Mesenchymal stem cell (in vitro differentiated cells and primary cell): ENCODE measurements around the gene FANK1.
"Not testable (repeated sequence)": the region's sequence is repeated elsewhere in the genome, so short reads cannot be mapped to it uniquely, and the experiment has no call there.

Experiments
- DNase-seq: peaks from one replicate; pipeline ENCODE4 v3.0.0-alpha.2; 2013
- H2AFZ ChIP-seq: one replicate; pipeline ENCODE4 v1.6.1; 2013; ENCODE audit warnings: low read depth, mild to moderate bottlenecking, control low read depth, inconsistent platforms, low read length, moderate library complexity
- H2AK5ac ChIP-seq: 2 replicates; pipeline ENCODE4 v1.6.1; 2013; ENCODE audit warnings: low read length, moderate library complexity, mild to moderate bottlenecking, inconsistent platforms; ENCODE audit not compliant: severe bottlenecking
- H2BK120ac ChIP-seq: one replicate; pipeline ENCODE4 v1.6.1; 2013; ENCODE audit warnings: low read depth, mild to moderate bottlenecking, inconsistent platforms, low read length, moderate library complexity
- H2BK12ac ChIP-seq, 2 experiments: one replicate each; pipeline ENCODE4 v1.6.1; 2013; ENCODE audit warnings: inconsistent platforms in 2 of 2, low read length in 2 of 2, mild to moderate bottlenecking in 2 of 2, moderate library complexity in 2 of 2, control low read depth in 1 of 2
- H2BK15ac ChIP-seq: one replicate; pipeline ENCODE4 v1.6.1; 2013; ENCODE audit warnings: mild to moderate bottlenecking, low read depth, inconsistent platforms; ENCODE audit not compliant: poor library complexity, severe bottlenecking
- H2BK5ac ChIP-seq: 2 replicates; pipeline ENCODE4 v1.6.1; 2013; ENCODE audit warnings: low read depth, mild to moderate bottlenecking, low read length, control low read depth, inconsistent platforms; ENCODE audit not compliant: poor library complexity, severe bottlenecking
- H3K14ac ChIP-seq, 2 experiments: one replicate each; pipeline ENCODE4 v1.6.1; 2013; ENCODE audit warnings: inconsistent platforms in 2 of 2, low read length in 2 of 2, control low read depth in 1 of 2, mild to moderate bottlenecking in 1 of 2, moderate library complexity in 1 of 2
- H3K18ac ChIP-seq, 2 experiments: one replicate each; pipeline ENCODE4 v1.6.1; 2013; ENCODE audit warnings: inconsistent platforms in 2 of 2, low read length in 2 of 2, control low read depth in 1 of 2, low read depth in 1 of 2, mild to moderate bottlenecking in 1 of 2
- H3K23ac ChIP-seq, 2 experiments: one replicate each; pipeline ENCODE4 v1.6.1; 2013; ENCODE audit warnings: inconsistent platforms in 2 of 2, low read length in 2 of 2, mild to moderate bottlenecking in 2 of 2, moderate library complexity in 2 of 2, control low read depth in 1 of 2
- H3K27ac ChIP-seq: 2 replicates; pipeline ENCODE4 v1.5.1; 2013; ENCODE audit warnings: mild to moderate bottlenecking, moderate library complexity, low read length, control low read depth, inconsistent platforms; ENCODE audit not compliant: poor library complexity, severe bottlenecking
- H3K27me3 ChIP-seq, 2 experiments: 2 replicates each; pipeline versions ENCODE4 v1.6.1 to v1.7.0; 2013; ENCODE audit warnings: low read length in 2 of 2, mild to moderate bottlenecking in 2 of 2, moderate library complexity in 2 of 2, control low read depth in 1 of 2, inconsistent platforms in 1 of 2; ENCODE audit not compliant: control insufficient read depth in 1 of 2, insufficient read depth in 1 of 2
- H3K36me3 ChIP-seq, 2 experiments: 2 replicates each; pipeline versions ENCODE4 v1.6.1 to v1.7.0; 2013; ENCODE audit warnings: low read length in 2 of 2, control low read depth in 1 of 2, inconsistent platforms in 1 of 2, low read depth in 1 of 2, mild to moderate bottlenecking in 1 of 2; ENCODE audit not compliant: insufficient read depth in 2 of 2, control insufficient read depth in 1 of 2
- H3K4ac ChIP-seq, 2 experiments: one replicate each; pipeline ENCODE4 v1.6.1; 2013; ENCODE audit warnings: inconsistent platforms in 2 of 2, low read length in 2 of 2, mild to moderate bottlenecking in 2 of 2, moderate library complexity in 2 of 2, control low read depth in 1 of 2, low read depth in 1 of 2
- H3K4me1 ChIP-seq: 2 replicates; pipeline ENCODE4 v1.6.1; 2013; ENCODE audit warnings: low read depth, low read length, control low read depth; ENCODE audit not compliant: control insufficient read depth, insufficient read depth
- H3K4me2 ChIP-seq: 2 replicates; pipeline ENCODE4 v1.6.1; 2013; ENCODE audit warnings: low read length, mild to moderate bottlenecking, inconsistent platforms; ENCODE audit not compliant: poor library complexity, severe bottlenecking
- H3K4me3 ChIP-seq, 2 experiments: 2 replicates each; pipeline versions ENCODE4 v1.5.1 to v1.7.0; 2013; ENCODE audit warnings: low read length in 2 of 2, mild to moderate bottlenecking in 2 of 2, control low read depth in 1 of 2, low read depth in 1 of 2; ENCODE audit not compliant: insufficient read depth in 1 of 2
- H3K79me1 ChIP-seq: replicated peaks from 2 replicates; pipeline ENCODE4 v1.6.1; 2013; ENCODE audit warnings: mild to moderate bottlenecking, control low read depth, low read length, inconsistent platforms; ENCODE audit not compliant: poor library complexity, severe bottlenecking
- H3K9ac ChIP-seq: 2 replicates; pipeline ENCODE4 v1.7.0; 2013; ENCODE audit warnings: mild to moderate bottlenecking, low read length, moderate library complexity
- H3K9me3 ChIP-seq: 2 replicates; pipeline ENCODE4 v1.7.0; 2013; ENCODE audit warnings: mild to moderate bottlenecking, low read length; ENCODE audit not compliant: control insufficient read depth
- H4K8ac ChIP-seq: one replicate; pipeline ENCODE4 v1.6.1; 2013; ENCODE audit warnings: inconsistent platforms, mild to moderate bottlenecking, low read length, moderate library complexity
- H4K91ac ChIP-seq: one replicate; pipeline ENCODE4 v1.6.1; 2013; ENCODE audit warnings: mild to moderate bottlenecking, low read length, inconsistent platforms
- WGBS: methylation state at CpG from one replicate; pipeline ENCODE4 v1.1.7; 2013; ENCODE audit warnings: mixed read lengths; 5-methylcytosine and 5-hydroxymethylcytosine counted together

FANK1 gene

DNA sequence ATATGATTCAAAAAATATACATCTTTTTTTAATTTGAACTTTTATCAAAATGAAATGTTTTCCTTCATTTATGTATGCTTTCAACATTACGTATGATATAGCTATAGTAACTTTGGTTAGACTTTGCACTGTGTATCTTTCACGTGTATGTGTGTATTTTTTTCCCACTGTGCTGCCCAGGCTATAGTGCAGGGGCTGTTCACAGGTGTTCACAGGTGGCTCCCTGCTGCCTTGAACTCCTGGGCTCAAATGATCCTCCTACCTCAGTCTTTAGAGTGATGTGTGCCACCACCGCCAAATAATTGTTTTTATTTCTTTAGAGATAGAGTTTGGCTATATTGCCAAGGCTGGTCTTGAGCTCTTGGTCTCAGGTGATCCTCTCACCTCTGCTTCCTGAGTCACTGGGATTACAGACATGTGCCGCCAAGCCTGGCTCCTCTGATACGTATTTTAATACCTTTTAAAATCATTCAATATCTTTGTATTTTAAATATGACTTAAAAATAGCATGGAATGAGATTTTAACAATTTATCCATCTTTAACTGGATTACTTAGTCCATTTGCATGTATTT, 29.0 kb downstream of the FANK1 start:
- Histone ChIP-seq H3K4me2 (no peak overlapping the region), H4K91ac (no peak overlapping the region), H3K9ac (no peak overlapping the region), H3K23ac (no peak overlapping the region), H3K4me1 (no peaks in the 10 kb centered on the region), H3K4me3 (no peak overlapping the region), H3K9me3 (no peaks in the 10 kb centered on the region), H3K18ac (no peak overlapping the region), H2BK120ac (no peak overlapping the region), H3K27me3 (no peaks in the 10 kb centered on the region), H3K14ac (no peak overlapping the region), H3K27ac (no peak overlapping the region), H2AK5ac (no peak overlapping the region), H3K36me3 (no peaks in the 10 kb centered on the region), H4K8ac (no peak overlapping the region), H3K4ac (no peak overlapping the region), H2BK5ac (no peak overlapping the region), H2BK12ac (no peak overlapping the region), H2BK15ac (no peak overlapping the region), H3K79me1 (no peaks in the 10 kb centered on the region), H2AFZ (no peak overlapping the region)
- DNase-seq, result no peak
- 76% methylated on average over 2 of the region's 5 CpGs for WGBS

DNA sequence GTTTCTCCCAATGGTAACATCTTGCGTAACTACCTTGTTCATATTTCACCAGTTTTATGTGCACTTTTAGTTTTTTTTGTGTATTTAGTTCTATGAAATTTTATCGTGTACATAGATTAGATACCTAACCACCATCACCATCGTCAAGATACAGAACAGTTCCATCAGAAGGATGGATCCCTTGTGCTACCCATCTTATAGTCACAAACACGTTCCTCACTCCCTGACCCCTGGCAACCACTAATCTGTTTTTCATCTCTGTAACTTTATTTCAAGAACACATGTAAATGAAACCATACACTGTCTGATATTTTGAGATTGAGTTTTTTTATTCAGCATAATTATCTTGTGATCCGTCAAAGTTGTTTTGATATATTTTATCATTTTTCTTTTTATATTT, 29.9 kb downstream of the FANK1 start:
- H3K79me1 ChIP-seq, result no peaks in the 10 kb centered on the region
- no peak overlapping the region for H4K8ac ChIP-seq
- no peak for DNase-seq
- no peak overlapping the region for H3K23ac ChIP-seq
- no peak overlapping the region for H3K4me2 ChIP-seq
- no peak overlapping the region for H4K91ac ChIP-seq
- H2BK120ac ChIP-seq, result no peak overlapping the region
- H2AK5ac ChIP-seq, result no peak overlapping the region
- WGBS, result 59% methylated on average over 3 of the region's 5 CpGs
- no peak overlapping the region for H3K14ac ChIP-seq
- no peak overlapping the region for H2BK12ac ChIP-seq
- no peaks in the 10 kb centered on the region for H3K9me3 ChIP-seq
- H3K36me3 ChIP-seq, result no peaks in the 10 kb centered on the region
- no peak overlapping the region for H2BK15ac ChIP-seq
- no peaks in the 10 kb centered on the region for H3K27me3 ChIP-seq
- no peak overlapping the region for H2BK5ac ChIP-seq
- H3K18ac ChIP-seq, result no peak overlapping the region
- H2AFZ ChIP-seq, result no peak overlapping the region
- no peak overlapping the region for H3K27ac ChIP-seq
- no peak overlapping the region for H3K4me3 ChIP-seq
- no peak overlapping the region for H3K4ac ChIP-seq
- H3K9ac ChIP-seq, result no peak overlapping the region
- H3K4me1 ChIP-seq, result no peaks in the 10 kb centered on the region

DNA sequence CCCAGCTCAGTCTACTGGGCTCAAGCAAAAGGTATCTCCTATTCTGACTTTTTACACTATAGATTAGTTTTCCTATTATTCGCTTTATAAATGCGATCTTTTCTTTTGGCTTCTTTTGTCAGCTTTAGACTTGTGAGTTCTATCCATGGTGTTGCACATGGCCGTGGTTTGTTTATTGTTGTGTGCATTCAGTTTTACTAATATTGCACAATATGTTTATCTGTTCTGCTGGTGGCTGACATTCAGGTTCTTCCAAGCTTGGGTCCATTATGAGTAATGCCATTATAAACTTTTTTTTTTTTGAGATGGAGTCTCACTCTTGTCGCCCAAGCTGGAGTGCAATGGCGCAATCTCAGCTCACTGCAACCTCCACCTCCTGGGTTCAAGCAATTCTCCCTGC, 30.9 kb downstream of the FANK1 start:
- H3K27me3 ChIP-seq, H2AK5ac ChIP-seq, H3K9me3 ChIP-seq, H3K27ac ChIP-seq, H2AFZ ChIP-seq, H3K36me3 ChIP-seq, H3K23ac ChIP-seq, H3K4me1 ChIP-seq, H2BK12ac ChIP-seq, DNase-seq, H2BK15ac ChIP-seq, H3K4me2 ChIP-seq, H2BK5ac ChIP-seq, H3K4me3 ChIP-seq, H3K79me1 ChIP-seq, H3K18ac ChIP-seq, H2BK120ac ChIP-seq, H4K91ac ChIP-seq, H3K14ac ChIP-seq, H3K4ac ChIP-seq, H4K8ac ChIP-seq, H3K9ac ChIP-seq: not testable (repeated sequence)
- WGBS, result 79% methylated on average over 5 of the region's 5 CpGs

DNA sequence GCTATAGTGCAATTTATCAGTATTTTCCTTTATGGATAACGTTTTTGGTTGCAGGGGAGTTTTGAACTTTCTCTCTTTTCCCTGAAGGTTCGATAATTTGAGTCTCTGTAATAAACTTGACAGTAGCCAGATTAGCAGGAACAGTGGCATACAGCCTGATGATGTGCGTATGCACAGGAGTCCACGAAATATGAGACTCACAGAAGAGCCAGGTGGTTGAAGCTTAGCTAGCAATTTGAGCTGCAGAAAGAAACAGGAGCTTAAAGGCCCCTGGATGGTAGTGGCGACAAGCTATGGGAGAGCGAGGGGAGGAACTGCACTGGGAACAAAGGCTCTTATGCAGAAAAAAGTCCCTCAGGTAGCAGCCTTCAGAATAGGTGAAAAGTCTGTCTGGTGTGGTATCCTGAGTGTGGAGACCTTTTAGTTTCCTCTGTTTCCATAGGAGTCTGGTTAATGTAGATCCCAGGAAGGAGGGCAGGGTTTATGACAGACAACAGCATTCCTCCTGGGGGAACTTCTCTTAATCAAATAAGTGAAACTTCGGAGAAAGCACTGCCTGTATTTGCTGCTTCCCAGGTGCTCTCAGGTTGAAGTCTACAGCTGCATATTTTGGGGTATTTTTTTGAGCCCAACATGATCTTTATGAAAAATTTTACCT, 32.7 kb downstream of the FANK1 start:
- Histone ChIP-seq H3K27ac (no peak overlapping the region), H3K4ac (no peak overlapping the region), H3K4me1 (no peaks in the 10 kb centered on the region), H3K36me3 (no peaks in the 10 kb centered on the region), H3K9ac (no peak overlapping the region), H2AFZ (no peak overlapping the region), H2BK12ac (no peak overlapping the region), H3K79me1 (no peaks in the 10 kb centered on the region), H3K18ac (no peak overlapping the region), H2AK5ac (no peak overlapping the region), H4K91ac (no peak overlapping the region), H4K8ac (no peak overlapping the region), H3K14ac (no peak overlapping the region), H2BK120ac (no peak overlapping the region), H2BK15ac (no peak overlapping the region), H3K4me2 (no peak overlapping the region), H3K27me3 (no peaks in the 10 kb centered on the region), H3K9me3 (no peaks in the 10 kb centered on the region), H3K4me3 (no peak overlapping the region), H3K23ac (no peak overlapping the region), H2BK5ac (no peak overlapping the region)
- 90% methylated on average over 7 of the region's 7 CpGs for WGBS
- DNase-seq, result no peak
